HG02852 (cell line): ENCODE measurements around the gene AGRP.
"Not testable (repeated sequence)": the region's sequence is repeated elsewhere in the genome, so short reads cannot be mapped to it uniquely, and the experiment has no call there.

Source experiments
- ATAC-seq: cut with Tn5 transposase; IDR thresholded peaks from one replicate; pipeline ENCODE4 v1.9.1; 2021; ENCODE audit warnings: mild to moderate bottlenecking, moderate library complexity; ENCODE audit not compliant: unreplicated experiment

The AGRP gene, protein sequence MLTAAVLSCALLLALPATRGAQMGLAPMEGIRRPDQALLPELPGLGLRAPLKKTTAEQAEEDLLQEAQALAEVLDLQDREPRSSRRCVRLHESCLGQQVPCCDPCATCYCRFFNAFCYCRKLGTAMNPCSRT

DNA sequence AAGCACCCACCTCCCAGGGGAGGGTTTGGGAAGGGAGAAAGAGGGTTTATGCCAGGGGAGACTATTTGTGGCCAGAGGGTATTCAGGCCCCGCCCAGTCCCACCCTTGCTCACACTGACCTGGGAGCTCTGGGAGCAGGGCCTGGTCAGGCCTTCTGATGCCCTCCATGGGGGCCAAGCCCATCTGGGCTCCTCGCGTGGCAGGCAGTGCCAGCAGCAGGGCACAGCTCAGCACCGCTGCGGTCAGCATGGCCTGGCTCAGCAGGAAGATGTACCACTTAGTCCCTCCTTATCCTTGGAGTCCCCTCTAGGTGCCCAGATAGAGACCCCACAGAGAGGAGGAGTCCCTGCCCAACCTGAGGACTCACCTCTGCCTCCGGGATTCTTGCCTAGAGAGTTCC is at the start of gene AGRP:
AGRP (minus strand) TSS at position 398 of the 400 bp plus-strand sequence; CDS start at position 249, 149 bp downstream.
- ATAC-seq: no peak

DNA sequence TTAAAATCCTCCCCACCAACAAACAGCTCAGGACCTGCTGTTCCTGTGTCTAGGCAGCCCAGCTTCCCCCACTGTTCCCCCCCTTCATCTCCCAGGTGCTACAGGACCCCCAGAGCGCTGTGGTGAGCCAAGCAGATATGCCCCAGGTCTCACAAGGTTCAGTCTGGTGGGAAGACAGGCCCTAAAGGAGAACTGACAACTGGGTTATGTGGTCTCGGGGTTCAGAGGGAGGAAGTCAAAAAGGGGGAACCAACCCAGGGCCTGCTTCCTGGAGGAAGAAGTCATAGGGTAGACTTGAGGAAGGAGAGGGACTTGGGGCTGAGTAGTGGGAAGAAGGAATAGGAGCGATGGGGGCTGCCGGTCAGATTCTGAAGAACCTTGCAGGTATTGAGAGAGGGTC is 47.9 kb upstream of the AGRP start:
- no peak for ATAC-seq

DNA sequence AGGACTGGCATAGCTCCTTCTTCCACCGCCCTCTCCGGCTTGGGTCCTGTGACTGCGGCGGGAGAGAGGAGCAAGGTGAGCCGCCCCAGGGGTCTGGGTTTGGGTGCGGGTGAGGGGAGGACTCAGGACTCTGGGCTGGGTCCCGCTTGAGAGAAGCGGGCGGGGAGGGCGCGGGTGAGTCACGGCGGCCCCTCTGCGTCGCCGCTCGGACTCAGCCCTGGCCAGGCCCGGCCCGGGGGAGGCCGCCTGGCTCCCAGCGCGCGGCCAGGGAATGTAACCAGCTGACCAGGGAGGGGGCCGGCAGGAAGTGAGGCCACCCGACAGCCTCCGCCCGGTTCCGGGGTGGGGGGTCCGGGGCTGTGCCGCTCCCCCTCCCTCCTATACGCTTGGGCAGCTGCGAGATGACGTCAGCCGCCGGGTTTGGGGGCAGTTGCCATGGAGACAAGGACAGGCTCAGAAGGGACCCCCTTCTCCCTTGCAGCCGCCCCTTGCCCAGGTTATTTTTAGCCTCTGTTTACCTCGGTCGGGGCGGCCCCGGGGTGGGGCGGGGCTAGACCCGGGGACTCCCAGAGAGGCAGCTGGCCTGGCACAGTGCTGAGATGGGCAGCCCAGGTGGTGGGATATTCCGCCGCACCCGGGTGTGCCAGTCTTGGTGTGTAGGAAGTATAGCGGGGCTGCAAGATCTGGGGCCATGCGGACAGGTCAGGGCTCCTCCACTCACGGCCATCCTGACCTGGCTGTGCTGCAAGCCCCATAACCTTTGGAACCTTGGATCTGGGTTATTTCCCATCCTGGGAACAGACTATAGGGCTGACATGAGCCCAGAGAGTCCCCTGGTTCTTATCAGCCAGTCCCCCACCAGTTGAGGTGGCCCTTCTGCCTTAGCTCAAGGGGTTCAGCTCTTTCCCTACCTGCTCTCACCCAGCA is 46.9 kb upstream of the AGRP start:
- ATAC-seq: no peak

DNA sequence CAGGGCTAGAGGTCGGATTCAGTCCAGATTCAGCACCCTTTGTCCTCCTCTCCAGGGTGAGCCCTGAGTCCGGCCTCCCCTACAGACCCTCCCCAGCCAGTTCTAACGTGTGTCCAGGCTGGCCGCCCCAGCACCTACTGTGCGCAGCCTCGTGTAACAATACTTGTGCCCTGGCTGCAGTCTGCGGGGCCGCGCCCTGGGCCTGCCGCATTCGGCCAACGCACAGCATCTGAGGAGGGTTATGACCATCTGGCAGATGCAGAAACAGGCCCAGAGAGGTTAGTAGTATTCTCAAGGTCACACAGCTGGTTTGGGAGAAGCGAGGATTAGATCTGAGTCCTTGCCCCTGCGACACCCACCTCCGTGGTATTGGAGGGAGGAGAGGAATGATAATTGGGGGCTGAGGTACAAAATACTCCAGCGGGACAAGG is 46.2 kb upstream of the AGRP start:
- no peak for ATAC-seq

DNA sequence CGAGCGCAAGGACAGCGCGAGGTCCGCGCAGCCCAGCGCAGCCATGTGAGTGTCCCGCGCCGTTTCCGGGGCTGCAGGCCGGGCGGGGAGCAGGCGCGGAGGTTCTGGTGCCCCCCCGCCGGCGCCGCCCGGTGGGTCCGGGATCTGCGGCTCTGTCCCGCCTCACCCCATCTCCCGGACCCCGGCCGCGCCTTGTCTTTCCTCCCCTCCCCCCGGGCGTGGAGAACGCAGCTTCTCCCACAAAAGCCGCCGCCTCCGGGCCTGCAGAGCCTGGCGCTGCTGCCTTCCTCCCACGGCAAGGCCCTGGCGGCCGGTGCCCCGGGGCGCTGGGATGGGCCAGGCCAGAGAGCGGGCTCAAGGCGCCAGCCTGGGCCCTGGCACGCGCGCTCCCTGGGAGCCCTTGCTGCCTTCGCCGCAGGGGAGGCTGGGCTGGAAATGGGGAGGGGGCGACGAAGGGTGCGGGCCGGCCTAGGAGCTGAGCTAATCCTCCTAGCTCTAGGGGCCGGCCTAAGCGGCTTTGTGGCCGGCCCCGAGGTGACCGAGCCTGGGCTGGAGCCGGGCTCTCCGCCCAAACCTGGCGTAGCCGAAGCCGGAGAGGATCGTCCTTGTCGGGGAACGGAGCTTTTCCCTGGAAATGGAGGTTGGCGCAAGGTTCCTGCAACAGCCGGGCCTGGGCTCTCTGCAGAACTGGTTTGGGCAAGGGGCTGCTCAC is 45.7 kb upstream of the AGRP start:
- ATAC-seq: no peak

DNA sequence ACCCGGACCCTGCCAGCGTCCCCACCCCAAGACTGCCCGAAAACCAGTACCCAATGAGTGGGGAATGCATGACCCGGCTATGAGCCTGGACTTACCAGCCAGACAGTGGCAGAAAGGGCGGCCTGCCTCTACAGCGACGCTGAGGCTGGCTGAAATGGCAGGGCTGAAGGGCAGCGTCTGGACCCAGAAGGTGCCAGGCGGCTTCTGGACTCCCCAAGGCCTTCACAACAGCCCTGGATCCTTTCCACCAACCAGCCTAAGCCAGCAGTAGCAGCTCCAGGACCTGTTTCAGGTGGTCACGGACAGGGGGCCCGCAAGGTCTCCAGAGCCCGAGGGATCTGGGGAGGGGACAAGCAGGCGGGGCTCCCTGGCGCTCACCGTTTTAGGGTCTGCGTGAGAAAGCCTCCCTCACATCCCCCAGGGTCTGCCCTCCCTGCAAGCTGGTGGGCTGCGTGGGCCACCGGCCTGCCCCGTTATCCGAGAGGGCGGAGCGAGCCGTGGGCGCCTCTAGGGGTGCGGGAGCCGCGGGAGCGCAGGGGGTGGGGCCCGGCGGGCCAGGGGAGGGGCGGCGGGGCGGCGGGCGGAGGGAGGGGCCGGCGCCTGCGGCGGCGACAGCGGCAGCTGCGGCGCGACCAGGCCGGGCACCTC is 45.0 kb upstream of the AGRP start, which contains the start of gene RIPOR1:
RIPOR1 (plus strand) TSS at position 608 of the 648 bp plus-strand sequence. CDS start 9,618 bp downstream, outside the sequence.
- ATAC-seq: no peak

DNA sequence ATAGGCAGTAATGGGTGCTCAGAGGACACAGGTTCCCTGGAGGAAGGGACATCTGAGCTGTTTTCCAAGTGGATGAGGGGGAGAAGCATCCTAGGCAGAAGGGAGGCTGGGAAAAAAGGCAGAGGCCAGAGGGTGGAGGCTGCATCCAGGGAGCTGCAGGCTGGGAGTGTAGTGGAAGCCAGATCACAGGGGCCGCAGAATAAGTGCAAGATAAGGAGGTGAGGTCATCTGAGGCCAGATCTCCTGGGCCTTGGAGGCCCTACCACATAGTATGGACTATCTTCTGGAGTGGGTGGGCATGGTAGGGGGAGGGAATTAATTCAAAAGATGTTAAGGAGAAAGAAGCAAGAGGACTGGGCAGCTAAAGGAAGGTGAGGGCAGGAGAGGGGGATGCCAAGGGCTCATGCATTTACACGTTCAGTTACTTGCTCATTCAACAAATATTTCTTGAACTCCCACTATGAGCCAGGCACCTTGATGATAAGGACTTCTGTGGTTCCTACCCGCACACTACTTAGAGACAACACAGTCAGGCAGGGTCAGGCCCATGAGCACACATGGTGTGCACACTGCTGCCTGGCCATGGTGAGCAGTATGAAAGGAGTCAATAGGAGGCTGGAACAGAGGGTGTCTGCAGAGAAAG is 42.9 kb upstream of the AGRP start:
- no peak for ATAC-seq

DNA sequence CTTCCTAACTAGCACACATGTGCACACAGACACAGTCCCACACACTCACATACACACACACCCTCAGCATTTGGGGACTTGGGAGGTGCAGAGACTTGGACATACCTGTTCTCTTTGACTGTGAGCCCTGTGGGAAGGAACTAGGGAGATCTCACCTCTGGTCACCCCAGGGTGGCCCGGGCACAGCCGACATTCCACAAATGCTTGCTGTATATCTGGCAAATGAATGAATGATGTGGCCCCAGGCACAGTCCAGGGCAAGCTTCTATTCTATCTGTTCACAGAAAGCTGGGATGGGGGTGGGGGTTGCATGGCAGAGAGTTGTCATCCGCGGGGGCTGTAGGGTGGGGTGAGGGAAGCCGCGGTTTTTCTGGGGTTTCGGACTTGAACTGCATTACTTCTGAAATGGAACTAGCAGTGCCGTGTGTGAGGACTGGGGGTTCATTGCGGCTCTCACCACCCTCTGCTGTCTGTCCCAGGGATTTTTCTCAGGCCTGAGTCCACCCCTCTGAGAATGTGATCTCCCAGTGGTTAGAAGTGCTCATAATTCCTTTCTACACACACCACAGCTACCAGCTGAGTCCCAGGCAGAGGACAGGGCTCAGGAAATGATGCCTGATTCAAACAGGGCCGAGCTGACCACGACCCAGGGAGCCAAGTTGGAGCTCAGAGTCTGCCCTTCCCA is 42.0 kb upstream of the AGRP start:
- no peak for ATAC-seq

DNA sequence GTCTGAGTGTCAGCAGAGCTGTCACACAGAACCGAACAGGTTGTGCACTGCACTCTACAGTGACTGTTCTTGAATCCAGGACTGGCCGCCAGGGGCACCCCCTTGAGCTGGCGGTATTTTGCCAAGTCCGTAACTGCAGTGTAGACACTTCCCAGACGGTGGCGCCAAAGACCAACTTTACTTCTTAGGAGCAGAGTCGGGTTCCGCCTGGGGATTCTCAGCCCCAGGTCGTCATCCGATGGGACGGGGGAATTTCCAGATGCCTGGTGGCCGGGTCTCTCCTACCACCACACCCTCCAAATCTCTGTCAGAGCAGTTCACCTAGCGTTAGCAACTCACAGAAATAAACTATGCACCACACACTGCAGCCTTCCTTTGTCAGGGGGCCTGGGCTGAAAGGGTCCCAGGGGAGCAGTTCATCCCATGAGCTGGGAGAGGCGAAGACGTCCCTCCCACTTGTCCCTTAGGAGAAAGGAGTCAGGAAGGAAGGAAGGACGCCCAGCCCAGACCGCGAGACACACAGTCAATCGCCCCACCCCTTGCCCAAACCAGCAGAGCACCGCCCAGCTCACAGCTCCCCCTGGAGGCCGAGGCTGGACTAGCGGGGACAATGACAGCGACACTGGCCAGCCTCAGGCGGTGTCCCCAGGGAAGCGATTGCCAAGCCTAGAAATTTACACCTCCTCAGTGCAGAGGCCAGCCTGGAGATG is 37.9 kb upstream of the AGRP start:
- ATAC-seq: peak; percentile 75

DNA sequence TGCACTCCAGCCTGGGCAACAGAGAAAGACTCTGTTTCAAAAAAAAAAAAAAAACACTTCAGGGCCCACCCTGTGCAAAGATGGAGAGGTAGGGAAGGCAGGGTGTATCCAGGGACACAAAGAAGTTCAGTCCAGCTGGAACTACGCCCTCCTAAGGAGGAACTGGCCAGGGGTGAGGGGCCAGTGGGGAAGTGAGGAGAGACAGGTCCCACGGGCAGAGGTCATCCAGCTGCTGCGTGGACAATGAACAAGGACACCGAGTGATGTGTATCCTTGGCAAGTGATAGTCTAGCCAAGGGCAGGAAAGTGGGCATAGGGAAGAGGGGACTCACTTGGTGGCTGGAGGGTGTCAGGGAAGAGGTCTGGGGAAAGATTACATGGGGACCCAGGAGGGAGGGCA is 35.9 kb upstream of the AGRP start:
- no peak for ATAC-seq

DNA sequence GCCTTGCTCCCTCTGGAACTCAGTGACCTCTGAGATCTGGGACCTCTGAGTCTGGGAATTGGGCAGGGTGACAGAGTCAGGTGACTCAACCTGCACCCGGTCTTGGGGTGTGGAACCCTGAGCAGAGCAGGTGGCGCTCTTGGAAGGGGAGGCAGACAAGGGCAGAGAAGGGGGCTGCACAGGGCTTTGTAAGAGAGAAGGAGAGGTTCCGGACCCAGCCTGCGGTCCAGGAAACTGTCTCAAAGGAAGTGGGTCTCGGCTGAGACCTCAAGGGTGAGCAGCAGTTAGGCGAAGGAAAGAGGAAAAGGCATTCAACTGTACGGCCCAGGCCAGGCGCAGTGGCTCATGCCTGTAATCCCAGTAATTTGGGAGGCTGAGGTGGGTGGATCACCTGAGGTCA is 35.3 kb upstream of the AGRP start:
- ATAC-seq: no peak

DNA sequence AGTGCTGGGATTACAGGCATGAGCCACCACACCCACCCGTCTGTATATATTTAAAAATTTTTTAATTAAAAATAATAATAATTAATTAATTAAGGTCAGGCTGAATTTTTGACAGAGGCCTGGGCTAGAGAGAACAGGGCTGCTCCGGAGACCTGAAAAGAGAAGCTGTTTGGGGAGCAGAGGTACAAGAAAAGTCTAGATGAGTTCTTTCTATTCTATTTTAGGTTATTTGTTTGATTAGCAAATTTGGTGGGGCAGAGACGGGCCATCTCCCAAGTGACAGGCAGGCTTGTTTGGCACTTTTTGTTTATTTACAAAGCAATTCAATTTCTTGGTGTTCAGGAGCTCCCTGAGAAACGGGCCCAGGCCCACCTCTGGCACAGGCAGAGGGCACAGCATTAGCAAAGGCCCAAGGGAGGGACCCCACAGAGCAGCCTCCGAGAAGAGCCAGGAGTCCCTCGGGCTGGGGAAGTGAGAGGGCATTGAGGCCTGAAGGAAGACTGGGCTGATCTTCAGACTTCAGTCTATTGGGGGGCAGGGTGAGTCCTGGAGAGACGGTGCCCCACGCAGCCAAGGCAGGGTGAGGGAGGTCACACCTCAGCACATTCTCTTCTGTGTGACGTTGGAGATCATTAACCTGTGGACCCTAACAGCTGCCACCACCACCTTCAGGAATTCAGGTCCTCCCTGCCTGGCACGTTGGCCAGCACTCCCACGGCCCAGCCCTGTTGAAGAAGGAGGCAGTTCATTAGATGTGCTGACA is 34.5 kb upstream of the AGRP start:
- no peak for ATAC-seq

DNA sequence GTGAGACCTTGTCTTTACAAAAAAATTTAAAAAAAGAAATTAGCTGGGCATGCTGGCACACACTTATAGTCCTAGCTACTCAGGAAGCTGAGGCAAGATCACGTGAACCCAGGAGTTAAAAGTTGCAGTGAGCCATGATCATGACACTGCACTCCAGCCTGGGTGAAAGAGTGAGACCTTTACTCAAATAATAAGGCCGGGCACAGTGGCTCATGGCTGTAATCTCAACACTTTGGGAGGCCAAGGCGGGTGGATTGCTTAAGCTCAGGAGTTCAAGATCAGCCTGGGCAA is 33.8 kb upstream of the AGRP start:
- no peak for ATAC-seq

DNA sequence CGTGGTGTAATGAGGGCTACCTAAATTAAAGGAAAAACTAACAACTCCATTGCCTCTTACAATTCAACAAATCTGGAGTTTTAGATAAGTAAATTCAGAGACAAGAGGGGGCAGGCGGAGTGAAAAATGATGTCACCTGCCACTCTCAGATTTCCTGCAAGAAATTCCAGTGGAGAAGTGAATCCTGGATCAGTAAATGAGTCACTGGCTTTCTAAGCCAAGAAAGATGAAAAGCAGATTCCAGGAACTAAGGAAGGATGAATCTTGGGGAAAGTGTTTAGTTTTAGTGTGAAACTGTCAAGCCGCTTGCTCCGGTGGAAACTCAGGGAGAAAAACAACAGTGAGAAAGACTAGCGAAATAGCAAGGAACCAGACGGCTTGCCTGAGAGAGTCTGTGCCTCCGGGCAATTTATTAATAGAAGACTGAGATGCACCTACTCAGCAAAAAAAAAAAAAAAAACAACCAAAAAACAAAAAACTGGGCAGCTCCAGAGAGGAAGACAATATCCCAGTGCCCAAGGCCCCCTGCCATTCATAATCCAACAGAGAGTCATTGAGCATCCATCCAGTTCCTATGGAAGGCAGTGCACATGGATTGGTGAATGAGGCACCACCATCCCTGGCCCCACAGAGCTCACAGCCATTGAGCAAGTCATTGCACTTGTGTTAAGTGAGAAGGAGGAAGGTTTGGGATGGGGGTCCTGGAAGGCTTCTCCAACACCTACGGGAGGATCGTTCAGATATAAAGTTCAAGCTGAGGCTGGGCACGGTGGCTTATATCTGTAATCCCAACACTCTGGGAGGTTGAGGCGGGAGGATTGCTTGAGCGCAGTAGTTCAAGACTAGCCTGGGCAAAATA is 33.2 kb upstream of the AGRP start:
- no peak for ATAC-seq

DNA sequence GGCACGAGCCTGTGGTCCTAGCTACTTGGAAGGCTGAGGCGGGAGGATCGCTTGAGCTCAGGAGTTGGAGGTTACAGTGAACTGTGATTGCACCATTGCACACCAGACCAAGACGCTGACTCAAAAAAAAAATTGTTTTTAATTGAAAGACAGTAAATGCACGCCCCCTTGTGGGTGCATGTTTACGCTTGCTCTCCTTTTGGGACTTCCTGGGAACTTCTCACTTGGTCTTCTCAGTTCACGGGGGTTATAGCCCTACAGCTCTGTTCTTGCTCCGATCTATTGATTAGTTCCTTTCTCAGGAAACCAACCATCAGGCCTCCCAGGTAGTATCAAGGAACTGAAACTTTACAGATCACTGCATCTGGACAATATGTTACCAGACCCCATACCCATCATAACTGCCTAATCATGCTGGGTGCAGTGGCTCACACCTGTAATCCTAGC is 31.1 kb upstream of the AGRP start:
- ATAC-seq: peak; percentile 39

DNA sequence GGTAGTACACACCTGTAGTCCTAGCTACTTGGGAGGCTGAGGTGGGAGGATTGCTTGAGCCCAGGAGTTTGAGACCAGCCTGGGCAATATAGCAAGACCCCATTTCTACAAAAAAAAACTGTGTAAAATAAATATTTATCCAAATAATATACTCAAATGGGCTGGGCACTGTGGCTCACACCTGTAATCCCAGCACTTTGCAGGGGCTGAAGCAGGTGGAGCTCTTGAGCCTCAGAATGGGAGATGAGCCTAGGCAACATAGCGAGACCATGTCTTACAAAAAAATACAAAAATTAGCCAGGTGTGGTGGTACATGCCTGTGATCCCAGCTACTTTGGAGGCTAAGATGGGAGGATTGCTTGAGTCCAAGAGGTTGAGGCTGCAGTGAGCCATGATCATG is 30.5 kb upstream of the AGRP start:
- not testable (repeated sequence) for ATAC-seq

DNA sequence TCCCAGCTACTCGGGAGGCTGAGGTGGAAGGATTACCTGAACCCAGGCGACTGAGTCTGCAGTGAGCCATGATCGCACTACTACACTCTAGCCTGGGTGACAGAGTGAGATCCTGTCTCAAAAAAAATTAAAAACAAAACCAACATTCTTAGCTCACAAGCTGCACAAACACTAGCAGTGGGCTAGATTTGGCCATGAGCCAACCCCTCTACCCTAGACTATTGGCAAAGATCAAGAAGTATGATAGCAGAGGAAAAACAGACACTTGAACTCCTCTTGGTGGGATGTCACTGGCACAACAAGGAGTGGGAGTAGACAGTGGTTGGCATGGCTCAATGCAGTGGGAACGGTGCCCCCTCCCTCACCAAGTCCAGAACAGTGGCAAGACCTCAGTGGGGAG is 25.7 kb upstream of the AGRP start:
- no peak for ATAC-seq

DNA sequence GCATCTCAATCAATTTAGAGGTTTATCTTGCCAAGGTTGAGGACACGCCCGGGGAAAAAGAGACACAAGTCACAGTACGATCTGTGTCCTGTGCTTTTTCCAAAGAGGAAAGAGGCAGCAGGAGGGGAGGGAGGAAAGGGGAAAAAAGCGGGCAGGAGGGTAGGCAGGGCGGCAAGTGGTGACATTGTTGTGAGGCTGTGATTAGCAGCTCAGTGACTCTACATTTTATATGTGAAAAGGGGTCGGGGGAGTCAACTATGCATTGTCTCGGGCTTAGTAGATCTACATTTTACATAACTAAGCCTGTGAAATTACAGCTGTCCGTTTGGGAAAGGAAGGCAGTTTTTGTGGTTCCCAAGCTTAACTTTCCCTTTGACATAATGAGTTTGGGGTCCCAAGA is 23.1 kb upstream of the AGRP start:
- ATAC-seq: no peak
